HepG2 (cell line): ENCODE data around the gene FHL3. TPM values are rescaled to one million over a fixed set of nuclear protein-coding genes. Genes with fewer than 3 reads are reported as not detected.

ENCODE experiments used
- ARNT2 ChIP-seq: sonication (generic); formaldehyde crosslinking; IDR thresholded peaks from 2 replicates; pipeline ENCODE4 v1.8.0; 2022; ENCODE audit warnings: mild to moderate bottlenecking, low read depth, missing genetic modification reagents, moderate library complexity
- CBX2 ChIP-seq, 2 experiments: fragments of 200-600 bp in 1 of 2; sonication (generic); formaldehyde crosslinking in 1 of 2; IDR thresholded peaks; 2 replicates each; pipeline versions ENCODE4 v1.7.0 to v1.8.1; 2018 to 2022; ENCODE audit warnings: low read depth in 2 of 2, low read length in 1 of 2, mild to moderate bottlenecking in 1 of 2, missing genetic modification reagents in 1 of 2
- CEBPG ChIP-seq: IDR thresholded peaks from 2 replicates; pipeline ENCODE4 v1.6.1; 2016
- ETV5 ChIP-seq: IDR thresholded peaks from 2 replicates; pipeline ENCODE4 v1.6.1; 2018; ENCODE audit warnings: missing biosample characterization, missing genetic modification reagents, inconsistent platforms, borderline replicate concordance
- FOXP1 ChIP-seq, 2 experiments: fragments of 450-650 bp in 1 of 2; IDR thresholded peaks; 2 replicates each; pipeline ENCODE4 v1.6.1; 2017 to 2018; ENCODE audit warnings: antibody characterized with exemption in 1 of 2
- GATAD2A ChIP-seq: IDR thresholded peaks from 2 replicates; pipeline ENCODE4 v1.6.1; 2016
- HDAC6 ChIP-seq: fragments of 200-600 bp; sonication (generic); IDR thresholded peaks from 2 replicates; pipeline ENCODE4 v1.7.0; 2017; ENCODE audit warnings: mild to moderate bottlenecking, antibody characterized with exemption, low read length, low read depth
- HHEX ChIP-seq: IDR thresholded peaks from 2 replicates; pipeline ENCODE4 v1.6.1; 2016; ENCODE audit warnings: control low read depth
- IRX3 ChIP-seq: sonication (generic); formaldehyde crosslinking; IDR thresholded peaks from 2 replicates; pipeline ENCODE4 v1.8.1; 2023; ENCODE audit warnings: mild to moderate bottlenecking, low read depth, missing genetic modification reagents, borderline replicate concordance
- MAF1 ChIP-seq: sonication (generic); formaldehyde crosslinking; IDR thresholded peaks from 2 replicates; pipeline ENCODE4 v1.5.0; 2020; ENCODE audit warnings: missing genetic modification reagents, borderline replicate concordance
- MED1 ChIP-seq: sonication (generic); formaldehyde crosslinking; IDR thresholded peaks from 2 replicates; pipeline ENCODE4 v1.4.0; 2020; ENCODE audit warnings: missing genetic modification reagents
- MIER3 ChIP-seq: IDR thresholded peaks from 2 replicates; pipeline ENCODE4 v1.6.1; 2016; ENCODE audit warnings: missing compliant biosample characterization, borderline replicate concordance
- PRPF4 ChIP-seq: fragments of 200-400 bp; formaldehyde crosslinking; IDR thresholded peaks from 2 replicates; pipeline ENCODE4 v1.6.1; 2016; ENCODE audit warnings: low read length, low read depth; ENCODE audit not compliant: poor library complexity, severe bottlenecking
- RNF2 ChIP-seq: fragments of 450-650 bp; conservative IDR thresholded peaks from 2 replicates; pipeline ENCODE4 v1.6.1; 2016; ENCODE audit warnings: low read depth
- SNRNP70 ChIP-seq: fragments of 200-400 bp; formaldehyde crosslinking; IDR thresholded peaks from 2 replicates; pipeline ENCODE4 v1.6.1; 2017; ENCODE audit warnings: mild to moderate bottlenecking, low read depth, low read length, moderate library complexity
- THAP11 ChIP-seq: IDR thresholded peaks from 2 replicates; pipeline ENCODE4 v1.6.1; 2016; ENCODE audit warnings: missing biosample characterization, missing genetic modification reagents
- TMF1 ChIP-seq: sonication (generic); formaldehyde crosslinking; IDR thresholded peaks from 2 replicates; pipeline ENCODE4 v1.8.1; 2022; ENCODE audit warnings: low read depth, missing genetic modification reagents
- TP53 ChIP-seq: sonication (generic); formaldehyde crosslinking; conservative IDR thresholded peaks from 2 replicates; pipeline ENCODE4 v1.4.0; 2020; ENCODE audit warnings: missing genetic modification reagents
- ZNF256 ChIP-seq: sonication (generic); formaldehyde crosslinking; conservative IDR thresholded peaks from 2 replicates; pipeline ENCODE4 v1.4.0; 2020; ENCODE audit warnings: missing genetic modification reagents
- ZNF720 ChIP-seq: sonication (generic); formaldehyde crosslinking; IDR thresholded peaks from 2 replicates; pipeline ENCODE4 v1.4.0; 2020; ENCODE audit warnings: missing genetic modification reagents
- ZNF773 ChIP-seq: sonication (generic); formaldehyde crosslinking; IDR thresholded peaks from 2 replicates; pipeline ENCODE4 v1.4.0; 2020; ENCODE audit warnings: missing genetic modification reagents, borderline replicate concordance
- polyA plus RNA-seq, 8 experiments: library from polyadenylated mRNA; depleted of rRNA in 3 of 8; stranded (reverse) in 7 of 8; unstranded in 1 of 8; fragments of >200 nt; fragmentation: Illumina TruSeq in 4 of 8; extraction: Trizol in 4 of 8; gene quantifications; 2 replicates each; pipeline versions ENCODE4 v1.2.1 to v1.2.3, GENCODE V29; 2011 to 2016; ENCODE audit warnings: low read depth in 4 of 8, missing spikeins in 1 of 8, mixed read lengths in 1 of 8; ENCODE audit not compliant: insufficient read depth in 1 of 8
- total RNA-seq, 5 experiments: library from RNA; depleted of rRNA; stranded (reverse); fragments of >200 nt; fragmentation: Illumina TruSeq; extraction: Trizol; gene quantifications; 2 replicates each; pipeline ENCODE4 v1.2.3, GENCODE V29; 2016; ENCODE audit warnings: low read depth in 1 of 5
- TF ChIP-seq, protein P1 (sequence below): IDR thresholded peaks from 2 replicates; pipeline ENCODE4 v1.6.1; 2016
- TF ChIP-seq, protein P2 (sequence below): sonication (generic); formaldehyde crosslinking; IDR thresholded peaks from 2 replicates; pipeline ENCODE4 v1.4.0; 2020; ENCODE audit warnings: missing genetic modification reagents
- TF ChIP-seq, protein P3 (sequence below): sonication (generic); formaldehyde crosslinking; IDR thresholded peaks from 2 replicates; pipeline ENCODE4 v1.4.0; 2020; ENCODE audit warnings: missing genetic modification reagents, borderline replicate concordance
- TF ChIP-seq, protein P4 (sequence below): sonication (generic); formaldehyde crosslinking; IDR thresholded peaks from 2 replicates; pipeline ENCODE4 v1.8.1; 2022; ENCODE audit warnings: low read depth, mild to moderate bottlenecking, missing genetic modification reagents

FHL3 gene
- total and polyA plus RNA-seq, 2 of the 13 experiments (the other 11 are each of a cell fraction or from before 2014, with no cell fraction given), result 2.8 to 6.6 TPM

DNA sequence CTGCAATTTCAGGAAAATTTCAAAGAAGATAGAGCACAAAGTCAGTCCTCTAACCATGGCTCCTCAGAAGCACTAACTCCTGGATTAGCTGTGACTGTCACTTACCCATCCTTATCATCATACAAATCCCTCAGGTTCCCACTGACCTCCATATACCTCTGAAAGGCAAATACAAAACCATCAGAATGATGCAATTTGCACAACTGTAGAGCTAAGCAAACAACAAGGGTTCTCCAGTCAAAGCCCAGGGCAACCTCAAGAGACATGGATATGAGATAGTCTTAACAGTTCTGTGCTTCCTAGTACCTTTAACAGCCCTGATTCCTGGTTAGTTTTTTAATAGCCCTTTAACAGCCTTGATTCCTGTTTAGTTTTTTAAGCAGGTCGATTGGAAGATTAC lies 17.6 kb downstream of the FHL3 start (continued):
- TF ChIP-seq SNRNP70, result no peak
- TF ChIP-seq HHEX (CRISPR knock-in tag), result no peak
- TF ChIP-seq ZNF773 (CRISPR knock-in tag), result no peak
- TF ChIP-seq, protein P1, sequence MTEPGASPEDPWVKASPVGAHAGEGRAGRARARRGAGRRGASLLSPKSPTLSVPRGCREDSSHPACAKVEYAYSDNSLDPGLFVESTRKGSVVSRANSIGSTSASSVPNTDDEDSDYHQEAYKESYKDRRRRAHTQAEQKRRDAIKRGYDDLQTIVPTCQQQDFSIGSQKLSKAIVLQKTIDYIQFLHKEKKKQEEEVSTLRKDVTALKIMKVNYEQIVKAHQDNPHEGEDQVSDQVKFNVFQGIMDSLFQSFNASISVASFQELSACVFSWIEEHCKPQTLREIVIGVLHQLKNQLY (CRISPR knock-in tag), result no peak
- no peak for TF ChIP-seq ETV5 (CRISPR knock-in tag)
- no peak for TF ChIP-seq PRPF4
- TF ChIP-seq, protein P2, sequence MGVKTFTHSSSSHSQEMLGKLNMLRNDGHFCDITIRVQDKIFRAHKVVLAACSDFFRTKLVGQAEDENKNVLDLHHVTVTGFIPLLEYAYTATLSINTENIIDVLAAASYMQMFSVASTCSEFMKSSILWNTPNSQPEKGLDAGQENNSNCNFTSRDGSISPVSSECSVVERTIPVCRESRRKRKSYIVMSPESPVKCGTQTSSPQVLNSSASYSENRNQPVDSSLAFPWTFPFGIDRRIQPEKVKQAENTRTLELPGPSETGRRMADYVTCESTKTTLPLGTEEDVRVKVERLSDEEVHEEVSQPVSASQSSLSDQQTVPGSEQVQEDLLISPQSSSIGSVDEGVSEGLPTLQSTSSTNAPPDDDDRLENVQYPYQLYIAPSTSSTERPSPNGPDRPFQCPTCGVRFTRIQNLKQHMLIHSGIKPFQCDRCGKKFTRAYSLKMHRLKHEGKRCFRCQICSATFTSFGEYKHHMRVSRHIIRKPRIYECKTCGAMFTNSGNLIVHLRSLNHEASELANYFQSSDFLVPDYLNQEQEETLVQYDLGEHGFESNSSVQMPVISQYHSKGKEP (CRISPR knock-in tag), result no peak
- no peak for TF ChIP-seq MED1
- TF ChIP-seq, protein P3, sequence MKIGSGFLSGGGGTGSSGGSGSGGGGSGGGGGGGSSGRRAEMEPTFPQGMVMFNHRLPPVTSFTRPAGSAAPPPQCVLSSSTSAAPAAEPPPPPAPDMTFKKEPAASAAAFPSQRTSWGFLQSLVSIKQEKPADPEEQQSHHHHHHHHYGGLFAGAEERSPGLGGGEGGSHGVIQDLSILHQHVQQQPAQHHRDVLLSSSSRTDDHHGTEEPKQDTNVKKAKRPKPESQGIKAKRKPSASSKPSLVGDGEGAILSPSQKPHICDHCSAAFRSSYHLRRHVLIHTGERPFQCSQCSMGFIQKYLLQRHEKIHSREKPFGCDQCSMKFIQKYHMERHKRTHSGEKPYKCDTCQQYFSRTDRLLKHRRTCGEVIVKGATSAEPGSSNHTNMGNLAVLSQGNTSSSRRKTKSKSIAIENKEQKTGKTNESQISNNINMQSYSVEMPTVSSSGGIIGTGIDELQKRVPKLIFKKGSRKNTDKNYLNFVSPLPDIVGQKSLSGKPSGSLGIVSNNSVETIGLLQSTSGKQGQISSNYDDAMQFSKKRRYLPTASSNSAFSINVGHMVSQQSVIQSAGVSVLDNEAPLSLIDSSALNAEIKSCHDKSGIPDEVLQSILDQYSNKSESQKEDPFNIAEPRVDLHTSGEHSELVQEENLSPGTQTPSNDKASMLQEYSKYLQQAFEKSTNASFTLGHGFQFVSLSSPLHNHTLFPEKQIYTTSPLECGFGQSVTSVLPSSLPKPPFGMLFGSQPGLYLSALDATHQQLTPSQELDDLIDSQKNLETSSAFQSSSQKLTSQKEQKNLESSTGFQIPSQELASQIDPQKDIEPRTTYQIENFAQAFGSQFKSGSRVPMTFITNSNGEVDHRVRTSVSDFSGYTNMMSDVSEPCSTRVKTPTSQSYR (CRISPR knock-in tag), result no peak
- no peak for TF ChIP-seq IRX3
- TF ChIP-seq, protein P4, sequence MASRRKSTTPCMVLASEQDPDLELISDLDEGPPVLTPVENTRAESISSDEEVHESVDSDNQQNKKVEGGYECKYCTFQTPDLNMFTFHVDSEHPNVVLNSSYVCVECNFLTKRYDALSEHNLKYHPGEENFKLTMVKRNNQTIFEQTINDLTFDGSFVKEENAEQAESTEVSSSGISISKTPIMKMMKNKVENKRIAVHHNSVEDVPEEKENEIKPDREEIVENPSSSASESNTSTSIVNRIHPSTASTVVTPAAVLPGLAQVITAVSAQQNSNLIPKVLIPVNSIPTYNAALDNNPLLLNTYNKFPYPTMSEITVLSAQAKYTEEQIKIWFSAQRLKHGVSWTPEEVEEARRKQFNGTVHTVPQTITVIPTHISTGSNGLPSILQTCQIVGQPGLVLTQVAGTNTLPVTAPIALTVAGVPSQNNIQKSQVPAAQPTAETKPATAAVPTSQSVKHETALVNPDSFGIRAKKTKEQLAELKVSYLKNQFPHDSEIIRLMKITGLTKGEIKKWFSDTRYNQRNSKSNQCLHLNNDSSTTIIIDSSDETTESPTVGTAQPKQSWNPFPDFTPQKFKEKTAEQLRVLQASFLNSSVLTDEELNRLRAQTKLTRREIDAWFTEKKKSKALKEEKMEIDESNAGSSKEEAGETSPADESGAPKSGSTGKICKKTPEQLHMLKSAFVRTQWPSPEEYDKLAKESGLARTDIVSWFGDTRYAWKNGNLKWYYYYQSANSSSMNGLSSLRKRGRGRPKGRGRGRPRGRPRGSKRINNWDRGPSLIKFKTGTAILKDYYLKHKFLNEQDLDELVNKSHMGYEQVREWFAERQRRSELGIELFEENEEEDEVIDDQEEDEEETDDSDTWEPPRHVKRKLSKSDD (CRISPR knock-in tag), result no peak
- no peak for TF ChIP-seq TMF1 (CRISPR knock-in tag)
- TF ChIP-seq RNF2, result no peak
- TF ChIP-seq CEBPG (CRISPR knock-in tag), result peak; percentile 90
- TF ChIP-seq MIER3 (CRISPR knock-in tag), result no peak
- TF ChIP-seq MAF1 (CRISPR knock-in tag), result no peak
- no peak for TF ChIP-seq HDAC6
- no peak for TF ChIP-seq ZNF256 (CRISPR knock-in tag)
- no peak for TF ChIP-seq ZNF720 (CRISPR knock-in tag)
- TF ChIP-seq TP53 (CRISPR knock-in tag), result no peak
- TF ChIP-seq GATAD2A (CRISPR knock-in tag), result peak; percentile 77
- TF ChIP-seq ARNT2, result no peak
- no peak for TF ChIP-seq FOXP1 (IDR thresholded peaks at IDR 0.05)
- peak; percentile 21; the same call in 1 of the 2 replicates for TF ChIP-seq FOXP1 (CRISPR knock-in tag; IDR thresholded peaks at IDR 0.05)
- TF ChIP-seq CBX2 (IDR thresholded peaks at IDR 0.05; ENCODE audit: low read depth, low read length), result no peak
- no peak for TF ChIP-seq CBX2 (CRISPR knock-in tag; IDR thresholded peaks at IDR 0.05; ENCODE audit: low read depth)
- TF ChIP-seq THAP11, result peak; percentile 68
